GM23248 (cell line): ENCODE data around the gene PPP2R5C.

Experiments used
- EZH2 ChIP-seq: fragments of 200-600 bp; sonication (generic); IDR thresholded peaks from 2 replicates; pipeline ENCODE4 v1.6.1; 2018; ENCODE audit warnings: antibody characterized with exemption, mild to moderate bottlenecking; ENCODE audit not compliant: insufficient read depth, poor library complexity, severe bottlenecking
- EZH2phosphoT487 ChIP-seq: fragments of 200-600 bp; sonication (generic); IDR thresholded peaks from 2 replicates; pipeline ENCODE4 v1.6.1; 2018; ENCODE audit warnings: antibody characterized with exemption, moderate library complexity, mild to moderate bottlenecking, low read depth; ENCODE audit not compliant: insufficient read depth

- TF ChIP-seq EZH2phosphoT487 (no peak), EZH2 (no peak)
Measured at GRCh38 chr14:101915871-101916815, 154.6 kb downstream of the PPP2R5C start.
